NCI-H1417 treated with DMSO at 0.1 percent for 48 hours (cell line): ENCODE data around the gene ADAM21.
"Not testable (repeated sequence)": the region's sequence is repeated elsewhere in the genome, so short reads cannot be mapped to it uniquely, and the experiment has no call there.

ENCODE experiments used
- DNase-seq: peaks from one replicate; lab custom pipeline; 2025; lab: John Stamatoyannopoulos, UW

The ADAM21 gene

GRCh38 chr14:70451874-70452273, at the start of gene ADAM21:
ADAM21 (plus strand) TSS chr14:70452174; CDS start chr14:70457500, 5,326 bp downstream.
- no peak for DNase-seq

GRCh38 chr14:70403335-70403734, 48.6 kb upstream of the ADAM21 start:
- DNase-seq = not testable (repeated sequence)

- not testable (repeated sequence) for DNase-seq
These were observed 45.8 kb upstream of the ADAM21 start for GRCh38 chr14:70406216-70406615.

- no peak for DNase-seq
These were observed 44.4 kb upstream of the ADAM21 start for GRCh38 chr14:70407621-70408020.

- DNase-seq = no peak
These were observed 36.2 kb upstream of the ADAM21 start for GRCh38 chr14:70415788-70416187.

GRCh38 chr14:70416338-70416724, 35.6 kb upstream of the ADAM21 start:
- DNase-seq = no peak

- DNase-seq = peak; percentile 69
These were observed 35.1 kb upstream of the ADAM21 start, which contains the start of gene SYNJ2BP for GRCh38 chr14:70416725-70417349. SYNJ2BP (minus strand) TSS chr14:70417090; CDS start chr14:70416963, 127 bp downstream.

GRCh38 chr14:70419270-70419931, 32.6 kb upstream of the ADAM21 start:
- not testable (repeated sequence) for DNase-seq

- no peak for DNase-seq
These were observed 29.4 kb upstream of the ADAM21 start for GRCh38 chr14:70422538-70422937.

GRCh38 chr14:70425354-70425753, 26.6 kb upstream of the ADAM21 start:
- no peak for DNase-seq

- not testable (repeated sequence) for DNase-seq
These were observed 25.4 kb upstream of the ADAM21 start for GRCh38 chr14:70426555-70426954.

- no peak for DNase-seq
These were observed 15.1 kb upstream of the ADAM21 start for GRCh38 chr14:70436867-70437266.

- no peak for DNase-seq
These were observed 10.3 kb upstream of the ADAM21 start for GRCh38 chr14:70441641-70442040.

- no peak for DNase-seq
These were observed 9.2 kb upstream of the ADAM21 start for GRCh38 chr14:70442750-70443149.

GRCh38 chr14:70448633-70449340, 3.2 kb upstream of the ADAM21 start:
- DNase-seq = no peak

GRCh38 chr14:70454731-70455130, 2.8 kb downstream of the ADAM21 start:
- no peak for DNase-seq

- no peak for DNase-seq
These were observed 16.8 kb downstream of the ADAM21 start for GRCh38 chr14:70468731-70469130.

- DNase-seq = not testable (repeated sequence)
These were observed 19.0 kb downstream of the ADAM21 start for GRCh38 chr14:70470863-70471563.

GRCh38 chr14:70472253-70473159, 20.5 kb downstream of the ADAM21 start:
- no peak for DNase-seq

- DNase-seq = no peak
These were observed 21.9 kb downstream of the ADAM21 start for GRCh38 chr14:70473825-70474224.

- DNase-seq = not testable (repeated sequence)
These were observed 23.5 kb downstream of the ADAM21 start for GRCh38 chr14:70475459-70475858.
